GM12891 (cell line): ENCODE data around the gene TNFSF13B.

Experiments used
- POLR2A ChIP-seq: IDR thresholded peaks from 2 replicates; pipeline ENCODE4 v1.6.1; 2011; ENCODE audit warnings: low read depth, low read length, control low read depth
- SPI1 ChIP-seq: IDR thresholded peaks from 2 replicates; pipeline ENCODE4 v1.6.1; 2011; ENCODE audit warnings: low read depth, low read length, control low read depth

GRCh38 chr13:108283110-108283509 lies 13.6 kb downstream of the TNFSF13B start:
- TF ChIP-seq POLR2A (no peak), SPI1 (no peak)
